ENCODE data around the gene ZNF473.

The ZNF473 gene

GRCh38 chr19:50003810-50004419 is 21.9 kb upstream of the ZNF473 start:
- no peak for DNase-seq

GRCh38 chr19:50005428-50005827 is 20.4 kb upstream of the ZNF473 start:
- no peak for DNase-seq

- DNase-seq, result no peak
Observed at GRCh38 chr19:50007170-50007569, 18.6 kb upstream of the ZNF473 start.

GRCh38 chr19:50007947-50008346 is 17.9 kb upstream of the ZNF473 start:
- no peak for DNase-seq

- DNase-seq, result no peak
Observed at GRCh38 chr19:50008532-50008931, 17.3 kb upstream of the ZNF473 start.

GRCh38 chr19:50016225-50016807 is 9.5 kb upstream of the ZNF473 start:
- DNase-seq, result no peak

GRCh38 chr19:50020481-50020880 is 5.3 kb upstream of the ZNF473 start:
- DNase-seq, result no peak

GRCh38 chr19:50022823-50023222 is 3.0 kb upstream of the ZNF473 start:
- no peak for DNase-seq

GRCh38 chr19:50024719-50025021 is 1.1 kb upstream of the ZNF473 start:
- no peak for DNase-seq

GRCh38 chr19:50025022-50025793 is 597 bp upstream of the ZNF473 start, which contains the start of gene VRK3:
Gene VRK3 (minus strand): TSS chr19:50025372. CDS start chr19:50016162, 9,210 bp downstream.
- DNase-seq, result peak; percentile 97

- DNase-seq, result no peak
Observed at GRCh38 chr19:50026550-50026906, 723 bp downstream of the ZNF473 start.

GRCh38 chr19:50030225-50030624 is 4.4 kb downstream of the ZNF473 start:
- DNase-seq, result no peak

GRCh38 chr19:50030937-50031336 is 5.1 kb downstream of the ZNF473 start:
- no peak for DNase-seq

- no peak for DNase-seq
Observed at GRCh38 chr19:50036908-50037307, 11.1 kb downstream of the ZNF473 start.

- DNase-seq, result no peak
Observed at GRCh38 chr19:50039968-50040367, 14.2 kb downstream of the ZNF473 start.

GRCh38 chr19:50040967-50041366 is 15.2 kb downstream of the ZNF473 start:
- DNase-seq, result no peak

GRCh38 chr19:50042363-50043024 is 16.7 kb downstream of the ZNF473 start:
- DNase-seq, result no peak

- no peak for DNase-seq
Observed at GRCh38 chr19:50043967-50044366, 18.2 kb downstream of the ZNF473 start.

GRCh38 chr19:50044922-50045321 is 19.1 kb downstream of the ZNF473 start:
- DNase-seq, result no peak

- DNase-seq, result peak; percentile 58
Observed at GRCh38 chr19:50046649-50047503, 21.1 kb downstream of the ZNF473 start.

- no peak for DNase-seq
Observed at GRCh38 chr19:50047671-50048070, 21.9 kb downstream of the ZNF473 start.

GRCh38 chr19:50050406-50051227 is 24.8 kb downstream of the ZNF473 start:
- peak; percentile 69 for DNase-seq
